Esophagus squamous epithelium (tissue), 5 donors: ENCODE measurements around the gene FREY1. TPM values are rescaled to one million over a fixed set of nuclear protein-coding genes. Genes with fewer than 3 reads are reported as not detected.

Experiments used
- DNase-seq: peaks from one replicate; lab custom pipeline; 2025; lab: John Stamatoyannopoulos, UW
- H3K27ac ChIP-seq, 4 donors: fragments of 200-600 bp; sonication (generic); one replicate each; pipeline ENCODE4 v1.5.1; 2016 to 2019; ENCODE audit warnings: mild to moderate bottlenecking in 1 of 4
- H3K27me3 ChIP-seq, 4 donors: fragments of 200-600 bp; sonication (generic); 1 replicate in 3 of 4; 2 replicates in 1 of 4; pipeline versions ENCODE4 v1.5.1 to v1.6.0; 2017 to 2021; ENCODE audit warnings: antibody characterized with exemption in 1 of 4
- H3K36me3 ChIP-seq, 3 donors: fragments of 200-600 bp; sonication (generic); one replicate each; pipeline ENCODE4 v1.5.1; 2016 to 2019
- H3K4me1 ChIP-seq, 3 donors: fragments of 200-600 bp; sonication (generic); one replicate each; pipeline ENCODE4 v1.5.1; 2017 to 2019
- H3K4me3 ChIP-seq, 4 donors: fragments of 200-600 bp; sonication (generic); 1 replicate in 3 of 4; 2 replicates in 1 of 4; pipeline ENCODE4 v1.5.1; 2016 to 2019; ENCODE audit warnings: mild to moderate bottlenecking in 2 of 4, moderate library complexity in 1 of 4
- H3K9me3 ChIP-seq, 3 donors: fragments of 200-600 bp; sonication (generic); one replicate each; pipeline ENCODE4 v1.5.1; 2016 to 2019
- POLR2A ChIP-seq, 4 donors: fragments of 450-650 bp; IDR thresholded peaks; one replicate each; pipeline ENCODE4 v1.6.1; 2017; ENCODE audit warnings: antibody characterized with exemption in 4 of 4, mild to moderate bottlenecking in 4 of 4, moderate library complexity in 3 of 4
- WGBS, 2 donors: methylation state at CpG; one replicate each; pipeline ENCODE4 v1.1.5; 2018; 5-methylcytosine and 5-hydroxymethylcytosine counted together
- intact Hi-C: fragments of 100-400 bp; cut with DNase I; formaldehyde crosslinking; loops from one replicate; pipeline ENCODE4 v1.15.0; 2022
- total RNA-seq, 4 donors: library from RNA; depleted of rRNA; stranded (reverse); fragments of >200 nt; gene quantifications; one replicate each; pipeline ENCODE4 v1.1.0, GENCODE V29; 2016
- TF ChIP-seq, protein P1 (sequence below), 6 experiments: fragments of 450-650 bp in 4 of 6; fragments of 200-600 bp in 2 of 6; sonication (generic) in 2 of 6; IDR thresholded peaks; one replicate each; pipeline ENCODE4 v1.5.1; 2016 to 2019; ENCODE audit warnings: antibody characterized with exemption in 6 of 6, mild to moderate bottlenecking in 4 of 6, moderate library complexity in 4 of 6
- donor health status: DM: yes; HTN: yes; CAD: no.

The FREY1 gene
- total RNA-seq, 4 donors from 2014 or later, result 0.57 to 2.1 (median 1.2) TPM; not detected in 1

DNA sequence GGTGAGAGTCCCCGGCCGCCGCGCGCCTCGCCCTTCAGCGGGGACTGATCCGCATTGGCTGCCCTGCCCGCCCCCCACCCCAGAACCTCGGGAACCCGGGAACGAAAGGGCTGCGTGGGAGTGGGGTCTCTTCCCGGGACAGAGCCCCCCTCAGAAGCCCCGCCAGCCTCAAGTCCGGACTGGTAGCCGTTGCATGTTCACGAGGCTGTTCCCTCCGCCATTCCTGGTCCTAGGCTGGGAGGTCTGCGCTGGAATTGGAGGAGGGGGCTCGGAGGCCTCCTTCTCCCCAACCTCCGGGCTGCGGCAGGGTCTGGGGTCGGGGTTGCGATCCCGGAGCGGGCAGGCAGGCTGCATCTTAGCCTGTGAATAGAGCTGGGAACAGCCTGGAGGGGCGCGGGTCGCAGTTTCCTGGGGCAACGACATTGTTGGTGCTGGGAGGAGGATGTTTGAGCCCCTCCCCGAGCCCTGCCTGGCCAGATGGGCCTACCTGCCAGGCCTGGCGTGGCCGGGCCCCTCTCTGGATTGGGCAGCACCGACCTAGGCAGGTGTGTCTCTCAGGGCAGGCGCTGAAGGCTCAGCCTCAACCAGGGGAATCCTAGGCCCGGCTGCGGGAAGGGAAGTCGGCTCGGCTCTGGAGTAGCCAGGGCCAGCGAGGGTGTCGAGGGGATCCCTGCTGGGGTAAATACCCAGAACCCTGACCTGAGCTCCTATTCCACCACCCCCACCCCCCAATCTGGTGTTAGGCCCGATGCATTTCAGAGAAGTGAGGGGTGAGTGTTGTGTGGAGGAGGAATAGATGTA is 20.9 kb downstream of the FREY1 start:
- peaks cover 0 to 18% (median 8%) of the 10 kb centered on the region in 3 donors for H3K36me3 ChIP-seq
- intact Hi-C loops, result no loop called here
- DNase-seq, result no peak
- H3K27me3 ChIP-seq, result peaks cover 0 to 8% (median 0%) of the 10 kb centered on the region in 4 donors
- H3K4me3 ChIP-seq, result peak overlapping the region; percentile 41 to 72 (median 51)
- H3K4me1 ChIP-seq, result peaks cover 6 to 13% (median 9%) of the 10 kb centered on the region in 3 donors
- TF ChIP-seq, protein P1, sequence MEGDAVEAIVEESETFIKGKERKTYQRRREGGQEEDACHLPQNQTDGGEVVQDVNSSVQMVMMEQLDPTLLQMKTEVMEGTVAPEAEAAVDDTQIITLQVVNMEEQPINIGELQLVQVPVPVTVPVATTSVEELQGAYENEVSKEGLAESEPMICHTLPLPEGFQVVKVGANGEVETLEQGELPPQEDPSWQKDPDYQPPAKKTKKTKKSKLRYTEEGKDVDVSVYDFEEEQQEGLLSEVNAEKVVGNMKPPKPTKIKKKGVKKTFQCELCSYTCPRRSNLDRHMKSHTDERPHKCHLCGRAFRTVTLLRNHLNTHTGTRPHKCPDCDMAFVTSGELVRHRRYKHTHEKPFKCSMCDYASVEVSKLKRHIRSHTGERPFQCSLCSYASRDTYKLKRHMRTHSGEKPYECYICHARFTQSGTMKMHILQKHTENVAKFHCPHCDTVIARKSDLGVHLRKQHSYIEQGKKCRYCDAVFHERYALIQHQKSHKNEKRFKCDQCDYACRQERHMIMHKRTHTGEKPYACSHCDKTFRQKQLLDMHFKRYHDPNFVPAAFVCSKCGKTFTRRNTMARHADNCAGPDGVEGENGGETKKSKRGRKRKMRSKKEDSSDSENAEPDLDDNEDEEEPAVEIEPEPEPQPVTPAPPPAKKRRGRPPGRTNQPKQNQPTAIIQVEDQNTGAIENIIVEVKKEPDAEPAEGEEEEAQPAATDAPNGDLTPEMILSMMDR (IDR thresholded peaks at IDR 0.05), result no peak
- no peak for TF ChIP-seq POLR2A (IDR thresholded peaks at IDR 0.05)
- 32% methylated on average over 15 of the region's 43 CpGs; no CpG with 5 or more reads in 1 of the 2 donors for WGBS, 2 donors
- no peak overlapping the region for H3K27ac ChIP-seq
- H3K9me3 ChIP-seq, result no peaks in the 10 kb centered on the region

DNA sequence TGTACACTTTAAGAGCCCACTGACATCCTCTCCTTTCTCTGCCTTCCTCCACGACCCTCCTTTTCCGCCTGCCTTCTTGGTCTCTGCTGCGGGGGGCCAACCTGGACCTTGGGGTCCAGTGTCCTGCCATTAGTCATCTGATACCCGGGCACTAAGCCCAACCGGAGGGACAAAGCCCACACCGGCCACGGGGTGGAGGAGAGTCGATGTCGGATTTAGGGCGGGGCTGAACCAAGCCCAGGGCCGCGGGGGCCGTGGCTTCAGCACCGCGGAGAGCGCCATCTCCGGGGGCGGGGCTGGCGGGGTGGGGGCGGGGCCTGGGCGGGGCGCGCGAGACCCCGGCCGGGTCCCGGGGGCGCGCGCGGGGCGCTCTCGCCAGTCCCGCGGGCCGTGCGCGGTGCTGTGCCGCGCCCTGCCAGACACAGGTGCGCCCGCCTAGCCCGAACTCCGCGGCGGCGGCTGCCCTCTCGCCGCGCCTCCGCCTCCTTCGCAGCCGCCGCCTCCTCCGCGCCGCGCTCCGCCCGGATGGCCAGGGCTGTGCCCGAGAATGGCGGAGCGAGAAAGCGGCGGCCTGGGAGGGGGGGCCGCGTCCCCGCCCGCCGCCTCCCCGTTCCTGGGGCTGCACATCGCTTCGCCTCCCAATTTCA is 21.7 kb downstream of the FREY1 start, which contains the start of gene MAPK8IP1:
MAPK8IP1 (plus strand) TSS at position 378 of the 647 bp plus-strand sequence; CDS start at position 548, 170 bp downstream.
- peaks cover 0 to 8% (median 0%) of the 10 kb centered on the region in 4 donors for H3K27me3 ChIP-seq
- peak within 1 kb of the TSS; percentile 41 to 72 (median 51) for H3K4me3 ChIP-seq
- intact Hi-C loops, result no loop called here
- no peaks in the 10 kb centered on the region for H3K9me3 ChIP-seq
- H3K4me1 ChIP-seq, result peaks cover 6 to 13% (median 9%) of the 10 kb centered on the region in 3 donors
- DNase-seq, result no peak
- TF ChIP-seq, protein P1 (IDR thresholded peaks at IDR 0.05), result no peak
- no peak for TF ChIP-seq POLR2A (IDR thresholded peaks at IDR 0.05)
- WGBS, 2 donors, result 43 to 57% methylated on average over 1 to 2 of the region's 73 CpGs
- no peak within 1 kb of the TSS for H3K27ac ChIP-seq
- H3K36me3 ChIP-seq, result peaks cover 0 to 25% (median 15%) of the 10 kb centered on the region in 3 donors

DNA sequence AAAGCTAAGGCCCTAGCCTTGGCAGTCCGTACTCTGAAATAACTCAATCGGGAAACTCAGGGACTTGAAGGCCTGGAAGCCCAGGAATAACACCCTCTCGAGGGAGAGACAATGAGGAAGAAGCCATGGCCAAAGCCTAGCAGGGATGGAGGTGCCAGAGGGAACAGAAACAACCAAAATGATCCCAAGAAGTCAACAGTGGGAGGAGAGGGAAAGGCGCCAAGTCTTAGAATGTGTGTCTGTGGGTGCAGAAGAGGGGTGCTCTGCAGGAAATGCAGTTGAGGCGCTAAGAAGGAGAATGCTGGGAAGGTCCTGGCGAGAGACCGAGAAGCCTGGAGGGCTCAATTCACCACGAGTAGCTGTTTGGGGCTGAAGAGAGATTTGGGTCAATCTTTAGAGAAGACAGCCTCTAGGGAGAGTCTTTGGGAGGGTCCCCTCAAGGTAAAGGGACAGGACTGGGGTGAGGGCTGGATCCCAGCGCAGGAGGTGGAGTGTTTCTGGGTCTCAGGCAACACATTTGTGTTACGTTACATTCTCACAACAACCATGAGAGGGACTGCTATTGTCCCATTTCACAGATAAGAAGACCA is 22.4 kb downstream of the FREY1 start:
- DNase-seq, result no peak
- no peaks in the 10 kb centered on the region for H3K9me3 ChIP-seq
- peaks cover 0 to 8% (median 0%) of the 10 kb centered on the region in 4 donors for H3K27me3 ChIP-seq
- peak overlapping the region in 2 of 4 donors; percentile 44 to 72 for H3K4me3 ChIP-seq
- H3K4me1 ChIP-seq, result peaks cover 6 to 13% (median 9%) of the 10 kb centered on the region in 3 donors
- intact Hi-C loops, result no loop called here
- TF ChIP-seq POLR2A (IDR thresholded peaks at IDR 0.05), result no peak
- TF ChIP-seq, protein P1 (IDR thresholded peaks at IDR 0.05), result no peak
- no peak overlapping the region for H3K27ac ChIP-seq
- 82 to 88% methylated on average over 8 to 10 of the region's 10 CpGs for WGBS, 2 donors
- peaks cover 0 to 32% (median 20%) of the 10 kb centered on the region in 3 donors for H3K36me3 ChIP-seq

DNA sequence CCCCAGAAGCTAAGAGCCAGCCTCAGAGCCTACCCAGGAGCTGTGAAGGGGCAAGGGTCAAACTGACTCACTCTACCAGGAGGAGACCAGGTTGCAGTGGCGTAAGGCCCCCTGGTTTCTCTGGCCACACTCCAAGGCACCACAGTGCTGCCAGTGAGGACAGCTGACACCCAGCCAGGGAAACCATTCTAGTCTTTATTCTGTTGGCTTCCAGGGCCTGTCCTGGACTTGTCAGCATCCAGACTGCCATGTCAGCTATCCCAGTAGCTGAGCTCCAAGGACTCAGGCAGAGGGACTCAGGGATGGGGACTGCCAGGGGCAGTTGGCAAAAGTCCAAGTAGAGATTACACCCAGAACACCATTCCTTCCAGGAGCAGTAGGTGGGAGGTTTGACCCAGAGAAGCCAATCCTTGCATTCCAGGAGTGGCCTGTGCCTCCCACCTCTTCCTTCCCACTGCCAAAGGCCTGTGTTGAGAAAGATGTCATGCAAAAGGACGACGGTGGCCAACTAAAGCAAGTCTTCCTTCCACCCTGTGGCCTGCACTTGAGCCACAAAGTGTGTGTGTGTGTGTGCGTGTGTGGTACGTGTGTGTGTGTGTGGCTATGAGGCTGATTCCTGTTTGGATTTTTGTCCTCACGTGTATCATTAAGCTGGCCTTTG is 25.2 kb downstream of the FREY1 start:
- 78% methylated on average over 6 of the region's 6 CpGs; no CpG with 5 or more reads in 1 of the 2 donors for WGBS, 2 donors
- peaks cover 0 to 59% (median 20%) of the 10 kb centered on the region in 3 donors for H3K36me3 ChIP-seq

More for the DNA sequence above, 25.2 kb downstream of the FREY1 start:
- Histone ChIP-seq H3K27me3 (peaks cover 0 to 8% (median 0%) of the 10 kb centered on the region in 4 donors), H3K27ac (no peak overlapping the region), H3K4me1 (peaks cover 6 to 13% (median 9%) of the 10 kb centered on the region in 3 donors), H3K4me3 (no peak overlapping the region), H3K9me3 (no peaks in the 10 kb centered on the region)
- intact Hi-C loops, result no loop called here
- TF ChIP-seq, protein P1 (IDR thresholded peaks at IDR 0.05), result no peak
- no peak for TF ChIP-seq POLR2A (IDR thresholded peaks at IDR 0.05)
- no peak for DNase-seq
